HG02678 (cell line): ENCODE data around the gene EHD1.
"Not testable (repeated sequence)": the region's sequence is repeated elsewhere in the genome, so short reads cannot be mapped to it uniquely, and the experiment has no call there.

Experiments
- ATAC-seq: cut with Tn5 transposase; IDR thresholded peaks from one replicate; pipeline ENCODE4 v1.9.1; 2021; ENCODE audit warnings: mild to moderate bottlenecking, moderate library complexity; ENCODE audit not compliant: unreplicated experiment

EHD1 gene

GRCh38 chr11:64832467-64833197 is 45.8 kb downstream of the EHD1 start:
- no peak for ATAC-seq

- no peak for ATAC-seq
These were observed 47.0 kb downstream of the EHD1 start for GRCh38 chr11:64831411-64831891.

- ATAC-seq, result no peak
These were observed 48.7 kb downstream of the EHD1 start for GRCh38 chr11:64829536-64830251.

- ATAC-seq, result no peak
These were observed 51.0 kb downstream of the EHD1 start for GRCh38 chr11:64827451-64827839.

GRCh38 chr11:64826578-64827450 is 51.6 kb downstream of the EHD1 start:
- ATAC-seq, result no peak

GRCh38 chr11:64826062-64826461 is 52.4 kb downstream of the EHD1 start:
- ATAC-seq, result no peak

- ATAC-seq, result no peak
These were observed 54.8 kb downstream of the EHD1 start for GRCh38 chr11:64823568-64824119.

- no peak for ATAC-seq
These were observed 60.9 kb downstream of the EHD1 start for GRCh38 chr11:64817476-64817875.

- ATAC-seq, result not testable (repeated sequence)
These were observed 63.0 kb downstream of the EHD1 start for GRCh38 chr11:64815433-64815832.

GRCh38 chr11:64814712-64815187 is 63.7 kb downstream of the EHD1 start:
- ATAC-seq, result no peak

- no peak for ATAC-seq
These were observed 64.6 kb downstream of the EHD1 start for GRCh38 chr11:64813826-64814225.

GRCh38 chr11:64810891-64811272 is 67.5 kb downstream of the EHD1 start:
- no peak for ATAC-seq

GRCh38 chr11:64810271-64810890 is 68.0 kb downstream of the EHD1 start, which contains the start of gene MEN1:
TSS of gene MEN1 (minus strand) at chr11:64810551. CDS start at chr11:64810109, 442 bp downstream.
- peak; percentile 75 for ATAC-seq

- ATAC-seq, result no peak
These were observed 68.6 kb downstream of the EHD1 start for GRCh38 chr11:64809781-64810241.

GRCh38 chr11:64805481-64805880 is 72.9 kb downstream of the EHD1 start:
- no peak for ATAC-seq

GRCh38 chr11:64804346-64805210 is 73.8 kb downstream of the EHD1 start:
- no peak for ATAC-seq

GRCh38 chr11:64803846-64804345 is 74.5 kb downstream of the EHD1 start:
- ATAC-seq, result no peak

GRCh38 chr11:64803158-64803845 is 75.1 kb downstream of the EHD1 start, which contains the start of gene MAP4K2:
TSS of gene MAP4K2 (minus strand) at chr11:64803214. CDS start at chr11:64803149, 65 bp downstream.
- ATAC-seq, result peak; percentile 65
